HL-60 (cell line): ENCODE results near the gene HTR1A.

Source experiments
- CTCF ChIP-seq: IDR thresholded peaks from one replicate; pipeline ENCODE4 v1.5.1; 2011; ENCODE audit warnings: low read length, control low read depth, inconsistent platforms; ENCODE audit not compliant: insufficient read depth
- POLR2AphosphoS5 ChIP-seq: IDR thresholded peaks from 2 replicates; pipeline ENCODE4 v1.6.1; 2012; ENCODE audit warnings: low read depth
- SPI1 ChIP-seq: IDR thresholded peaks from 2 replicates; pipeline ENCODE4 v1.6.1; 2012; ENCODE audit warnings: low read depth, mild to moderate bottlenecking, borderline replicate concordance

GRCh38 chr5:64000096-64000495, 37.9 kb upstream of the HTR1A start:
- TF ChIP-seq CTCF (no peak), POLR2AphosphoS5 (no peak), SPI1 (no peak)
